HL-60 (cell line): Measurements from ENCODE around the gene PPL.
A peak's percentile ranks its signal among the peaks of the same experiment; 100 is the strongest.
"Not testable (repeated sequence)": the region's sequence is repeated elsewhere in the genome, so short reads cannot be mapped to it uniquely, and the experiment has no call there.

ENCODE experiments used
- DNase-seq, 2 experiments: peaks; one replicate each; pipeline ENCODE4 v3.0.0-alpha.2; 2010 to 2020; ENCODE audit warnings: low read depth in 1 of 2, low spot score in 1 of 2
- H3K27ac ChIP-seq: fragments of 250-450 bp; sonication (Bioruptor Pico); replicated peaks from 2 replicates; pipeline ENCODE4 v1.5.1; 2020; ENCODE audit warnings: mild to moderate bottlenecking, moderate library complexity
- H3K27me3 ChIP-seq: fragments of 250-450 bp; sonication (Bioruptor Pico); 2 replicates; pipeline ENCODE4 v1.5.1; 2021; ENCODE audit warnings: mild to moderate bottlenecking, moderate library complexity; ENCODE audit not compliant: insufficient read depth, poor library complexity, severe bottlenecking
- H3K4me3 ChIP-seq: replicated peaks from 2 replicates; pipeline ENCODE4 v1.5.1; 2011; ENCODE audit warnings: mild to moderate bottlenecking, control low read depth, low read length; ENCODE audit not compliant: insufficient read depth
- GABPA ChIP-seq: IDR thresholded peaks from 2 replicates; pipeline ENCODE4 v1.6.1; 2012; ENCODE audit warnings: low read depth
- POLR2AphosphoS5 ChIP-seq: IDR thresholded peaks from 2 replicates; pipeline ENCODE4 v1.6.1; 2012; ENCODE audit warnings: low read depth
- SPI1 ChIP-seq: IDR thresholded peaks from 2 replicates; pipeline ENCODE4 v1.6.1; 2012; ENCODE audit warnings: low read depth, mild to moderate bottlenecking, borderline replicate concordance
- TF ChIP-seq, protein P1 (sequence below): IDR thresholded peaks from 2 replicates; pipeline ENCODE4 v1.6.1; 2012; ENCODE audit warnings: low read depth; ENCODE audit not compliant: insufficient replicate concordance
- TF ChIP-seq, protein P2 (sequence below): IDR thresholded peaks from one replicate; pipeline ENCODE4 v1.5.1; 2011; ENCODE audit warnings: low read length, control low read depth, inconsistent platforms; ENCODE audit not compliant: insufficient read depth

PPL gene

DNA sequence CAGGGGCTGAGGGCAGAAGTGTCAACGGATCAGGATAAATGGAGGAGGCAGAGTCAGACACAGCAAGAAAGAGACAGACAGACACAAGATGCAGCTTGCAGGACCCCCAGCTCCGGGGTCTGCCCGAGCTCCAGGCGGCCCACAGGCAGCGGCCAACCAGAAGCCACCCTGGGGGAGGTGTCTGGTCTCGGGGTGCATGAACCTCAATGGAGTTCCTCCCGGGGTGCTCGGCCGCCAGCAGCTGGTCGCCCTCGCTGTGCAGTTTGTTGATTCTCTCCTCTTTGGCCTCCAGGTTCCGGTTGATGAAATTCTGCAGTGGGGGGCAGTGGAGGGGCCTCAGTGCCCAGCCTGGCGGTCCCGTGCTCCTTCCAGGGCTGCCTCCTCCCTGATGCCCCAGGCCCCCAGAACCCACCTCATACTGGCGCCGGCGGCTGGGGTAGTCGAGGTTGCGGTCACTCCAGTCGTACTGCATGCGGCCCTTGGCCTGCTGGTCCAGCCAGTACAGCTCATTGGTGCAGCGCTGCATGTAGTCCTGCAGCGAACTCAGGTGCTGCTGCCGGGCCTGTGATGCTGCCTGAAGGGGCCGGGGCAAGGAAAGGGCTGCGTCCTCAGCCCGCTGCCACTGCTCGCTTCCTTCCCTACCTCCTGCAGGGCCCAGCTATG is 38.0 kb downstream of the PPL start:
- H3K4me3 ChIP-seq, result no peak overlapping the region
- no peak for DNase-seq
- no peaks in the 10 kb centered on the region for H3K27me3 ChIP-seq
- TF ChIP-seq POLR2AphosphoS5 (no peak), SPI1 (no peak), GABPA (no peak)
- TF ChIP-seq, protein P1, sequence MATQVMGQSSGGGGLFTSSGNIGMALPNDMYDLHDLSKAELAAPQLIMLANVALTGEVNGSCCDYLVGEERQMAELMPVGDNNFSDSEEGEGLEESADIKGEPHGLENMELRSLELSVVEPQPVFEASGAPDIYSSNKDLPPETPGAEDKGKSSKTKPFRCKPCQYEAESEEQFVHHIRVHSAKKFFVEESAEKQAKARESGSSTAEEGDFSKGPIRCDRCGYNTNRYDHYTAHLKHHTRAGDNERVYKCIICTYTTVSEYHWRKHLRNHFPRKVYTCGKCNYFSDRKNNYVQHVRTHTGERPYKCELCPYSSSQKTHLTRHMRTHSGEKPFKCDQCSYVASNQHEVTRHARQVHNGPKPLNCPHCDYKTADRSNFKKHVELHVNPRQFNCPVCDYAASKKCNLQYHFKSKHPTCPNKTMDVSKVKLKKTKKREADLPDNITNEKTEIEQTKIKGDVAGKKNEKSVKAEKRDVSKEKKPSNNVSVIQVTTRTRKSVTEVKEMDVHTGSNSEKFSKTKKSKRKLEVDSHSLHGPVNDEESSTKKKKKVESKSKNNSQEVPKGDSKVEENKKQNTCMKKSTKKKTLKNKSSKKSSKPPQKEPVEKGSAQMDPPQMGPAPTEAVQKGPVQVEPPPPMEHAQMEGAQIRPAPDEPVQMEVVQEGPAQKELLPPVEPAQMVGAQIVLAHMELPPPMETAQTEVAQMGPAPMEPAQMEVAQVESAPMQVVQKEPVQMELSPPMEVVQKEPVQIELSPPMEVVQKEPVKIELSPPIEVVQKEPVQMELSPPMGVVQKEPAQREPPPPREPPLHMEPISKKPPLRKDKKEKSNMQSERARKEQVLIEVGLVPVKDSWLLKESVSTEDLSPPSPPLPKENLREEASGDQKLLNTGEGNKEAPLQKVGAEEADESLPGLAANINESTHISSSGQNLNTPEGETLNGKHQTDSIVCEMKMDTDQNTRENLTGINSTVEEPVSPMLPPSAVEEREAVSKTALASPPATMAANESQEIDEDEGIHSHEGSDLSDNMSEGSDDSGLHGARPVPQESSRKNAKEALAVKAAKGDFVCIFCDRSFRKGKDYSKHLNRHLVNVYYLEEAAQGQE, result no peak
- TF ChIP-seq, protein P2, sequence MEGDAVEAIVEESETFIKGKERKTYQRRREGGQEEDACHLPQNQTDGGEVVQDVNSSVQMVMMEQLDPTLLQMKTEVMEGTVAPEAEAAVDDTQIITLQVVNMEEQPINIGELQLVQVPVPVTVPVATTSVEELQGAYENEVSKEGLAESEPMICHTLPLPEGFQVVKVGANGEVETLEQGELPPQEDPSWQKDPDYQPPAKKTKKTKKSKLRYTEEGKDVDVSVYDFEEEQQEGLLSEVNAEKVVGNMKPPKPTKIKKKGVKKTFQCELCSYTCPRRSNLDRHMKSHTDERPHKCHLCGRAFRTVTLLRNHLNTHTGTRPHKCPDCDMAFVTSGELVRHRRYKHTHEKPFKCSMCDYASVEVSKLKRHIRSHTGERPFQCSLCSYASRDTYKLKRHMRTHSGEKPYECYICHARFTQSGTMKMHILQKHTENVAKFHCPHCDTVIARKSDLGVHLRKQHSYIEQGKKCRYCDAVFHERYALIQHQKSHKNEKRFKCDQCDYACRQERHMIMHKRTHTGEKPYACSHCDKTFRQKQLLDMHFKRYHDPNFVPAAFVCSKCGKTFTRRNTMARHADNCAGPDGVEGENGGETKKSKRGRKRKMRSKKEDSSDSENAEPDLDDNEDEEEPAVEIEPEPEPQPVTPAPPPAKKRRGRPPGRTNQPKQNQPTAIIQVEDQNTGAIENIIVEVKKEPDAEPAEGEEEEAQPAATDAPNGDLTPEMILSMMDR, result no peak
- H3K27ac ChIP-seq, result no peak overlapping the region

DNA sequence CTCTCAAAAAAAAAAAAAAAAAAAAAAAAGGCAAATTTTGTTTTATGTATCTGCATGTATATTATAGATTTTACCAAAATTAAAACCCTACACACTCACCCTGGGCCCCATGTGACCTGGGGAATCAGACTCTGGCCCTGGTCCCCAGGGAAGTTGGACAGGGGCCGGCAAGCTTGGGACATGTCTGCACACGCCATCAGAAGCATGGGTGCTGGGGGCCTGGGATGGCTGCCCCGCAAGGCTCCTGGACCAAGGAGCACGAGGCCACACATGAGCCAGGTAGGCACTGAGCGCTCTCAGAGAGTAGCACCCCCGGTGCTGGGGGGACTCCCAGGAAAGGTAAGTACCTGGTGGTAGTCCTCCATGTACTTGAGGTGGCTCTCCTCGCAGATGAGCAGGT is 39.6 kb downstream of the PPL start:
- Histone ChIP-seq H3K27me3 (no peaks in the 10 kb centered on the region), H3K27ac (no peak overlapping the region), H3K4me3 (no peak overlapping the region)
- TF ChIP-seq POLR2AphosphoS5 (no peak), SPI1 (no peak), GABPA (no peak)
- TF ChIP-seq, protein P1, result no peak
- TF ChIP-seq, protein P2, result no peak
- DNase-seq, result no peak

DNA sequence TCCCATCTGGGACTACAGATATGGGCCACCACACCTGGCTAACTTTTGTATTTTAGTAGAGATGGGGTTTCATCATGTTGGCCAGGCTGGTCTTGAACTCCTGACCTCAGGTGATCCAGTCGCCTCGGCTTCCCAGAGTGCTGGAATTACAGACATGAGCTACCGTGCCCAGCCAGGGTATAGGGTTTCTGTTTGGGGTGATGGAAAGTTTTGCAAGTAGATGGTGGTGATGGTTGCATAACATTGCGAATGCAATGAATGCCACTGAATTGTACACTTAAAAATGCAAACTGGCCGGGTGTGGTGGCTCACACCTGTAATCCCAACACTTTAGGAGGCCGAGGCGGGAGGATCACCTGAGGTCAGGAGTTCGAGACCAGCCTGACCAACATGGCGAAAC is 40.2 kb downstream of the PPL start:
- not testable (repeated sequence) for H3K27me3 ChIP-seq, H3K4me3 ChIP-seq, H3K27ac ChIP-seq
- peak in 1 of 2 experiments; percentile 48 for DNase-seq

DNA sequence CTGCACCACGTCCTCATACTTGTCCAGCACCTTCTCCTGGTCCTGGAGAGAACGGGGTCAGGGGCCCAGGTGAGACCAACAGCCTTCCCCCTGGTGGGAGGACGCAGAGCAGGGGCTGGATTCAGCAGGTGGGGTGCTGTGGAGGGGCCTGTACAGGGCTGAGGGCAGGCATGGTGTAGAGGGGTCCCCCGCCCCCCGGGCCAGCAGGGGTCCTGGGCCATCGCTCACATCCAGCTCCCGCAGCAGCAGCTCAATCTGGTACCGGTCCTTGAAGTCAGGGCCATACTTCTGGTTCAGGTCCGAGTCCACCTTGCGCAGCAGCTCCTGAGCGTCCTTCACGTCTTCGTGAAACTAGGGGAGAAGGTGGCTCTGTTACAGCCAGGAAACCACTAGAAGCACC is 41.6 kb downstream of the PPL start:
- H3K4me3 ChIP-seq, result no peak overlapping the region
- no peak overlapping the region for H3K27ac ChIP-seq
- TF ChIP-seq, protein P1, result no peak
- TF ChIP-seq, protein P2, result no peak
- TF ChIP-seq SPI1 (no peak), GABPA (no peak), POLR2AphosphoS5 (no peak)
- H3K27me3 ChIP-seq, result no peaks in the 10 kb centered on the region
- DNase-seq, result no peak
